ENCODE results near the gene CMTM5.

DNA sequence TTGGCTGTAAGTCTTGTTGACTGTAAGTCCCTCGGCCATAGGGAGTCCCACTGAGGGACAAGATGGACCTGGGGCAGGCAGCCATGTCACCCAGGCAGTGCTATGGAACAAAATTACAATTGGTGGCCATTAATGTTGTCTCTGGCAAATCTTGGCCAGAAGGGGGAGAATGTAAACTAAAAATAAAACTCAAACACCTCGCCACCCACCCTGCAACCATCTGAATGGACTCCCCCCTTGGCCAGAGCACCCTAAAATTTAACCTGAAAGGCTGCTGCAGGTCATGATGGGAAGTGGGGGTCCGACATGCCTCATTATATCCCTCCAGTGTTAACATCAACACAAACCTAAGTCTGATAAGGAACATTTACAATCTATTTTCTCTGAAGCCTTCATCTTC, 32.4 kb upstream of the CMTM5 start:
- TF ChIP-seq CTCF (IDR thresholded peaks at IDR 0.05) (no peak), POLR2A (IDR thresholded peaks at IDR 0.05) (no peak)
